NCI-H146 treated with DMSO at 0.1 percent for 48 hours (cell line): ENCODE measurements around the gene C4BPB.

Experiments used
- DNase-seq: peaks from one replicate; lab custom pipeline; 2025; ENCODE audit not compliant: unreplicated experiment; lab: John Stamatoyannopoulos, UW

C4BPB gene

GRCh38 chr1:207139616-207140015 is 51.0 kb downstream of the C4BPB start:
- no peak for DNase-seq

GRCh38 chr1:207140536-207140935 is 51.9 kb downstream of the C4BPB start:
- no peak for DNase-seq

- DNase-seq, result no peak
These were observed 56.9 kb downstream of the C4BPB start for GRCh38 chr1:207145401-207146058.
